GM19467 (cell line): Measurements from ENCODE around the gene SETD7.

Experiments used
- ATAC-seq: cut with Tn5 transposase; IDR thresholded peaks from one replicate; pipeline ENCODE4 v1.9.1; 2021; ENCODE audit warnings: mild to moderate bottlenecking, moderate library complexity; ENCODE audit not compliant: unreplicated experiment

The SETD7 gene

GRCh38 chr4:139514382-139515059 is 41.5 kb downstream of the SETD7 start:
- no peak for ATAC-seq

- no peak for ATAC-seq
Measured at GRCh38 chr4:139511320-139511719, 44.7 kb downstream of the SETD7 start.

- ATAC-seq: no peak
Measured at GRCh38 chr4:139509727-139510410, 46.1 kb downstream of the SETD7 start.

- no peak for ATAC-seq
Measured at GRCh38 chr4:139508581-139509237, 47.3 kb downstream of the SETD7 start.

GRCh38 chr4:139506774-139507173 is 49.2 kb downstream of the SETD7 start:
- ATAC-seq: no peak

- ATAC-seq: no peak
Measured at GRCh38 chr4:139503622-139504166, 52.3 kb downstream of the SETD7 start.

GRCh38 chr4:139501927-139502899 is 53.8 kb downstream of the SETD7 start:
- no peak for ATAC-seq

GRCh38 chr4:139501527-139501926 is 54.5 kb downstream of the SETD7 start:
- no peak for ATAC-seq

- no peak for ATAC-seq
Measured at GRCh38 chr4:139501117-139501516, 54.9 kb downstream of the SETD7 start.

- no peak for ATAC-seq
Measured at GRCh38 chr4:139499186-139499585, 56.8 kb downstream of the SETD7 start.

GRCh38 chr4:139493176-139493575 is 62.8 kb downstream of the SETD7 start:
- no peak for ATAC-seq

GRCh38 chr4:139492429-139492828 is 63.6 kb downstream of the SETD7 start:
- ATAC-seq: no peak

- ATAC-seq: no peak
Measured at GRCh38 chr4:139489638-139490037, 66.4 kb downstream of the SETD7 start.

GRCh38 chr4:139488442-139488841 is 67.6 kb downstream of the SETD7 start:
- ATAC-seq: no peak

- ATAC-seq: no peak
Measured at GRCh38 chr4:139484783-139485311, 71.2 kb downstream of the SETD7 start.

- ATAC-seq: no peak
Measured at GRCh38 chr4:139483000-139483399, 73.0 kb downstream of the SETD7 start.

- no peak for ATAC-seq
Measured at GRCh38 chr4:139481465-139481864, 74.6 kb downstream of the SETD7 start.

- ATAC-seq: no peak
Measured at GRCh38 chr4:139476363-139476762, 79.7 kb downstream of the SETD7 start.

GRCh38 chr4:139472852-139473251 is 83.2 kb downstream of the SETD7 start:
- ATAC-seq: no peak

- no peak for ATAC-seq
Measured at GRCh38 chr4:139470997-139471665, 84.9 kb downstream of the SETD7 start.
